Islet of Langerhans (tissue), 1 donor: Measurements from ENCODE around the gene STAT3.
"Not testable (repeated sequence)": the region's sequence is repeated elsewhere in the genome, so short reads cannot be mapped to it uniquely, and the experiment has no call there.

Experiments used
- FAIRE-seq: peaks from one replicate; lab custom pipeline; 2011; peaks lifted over from hg19 to GRCh38; lab: Jason Lieb, UNC

STAT3 gene

DNA sequence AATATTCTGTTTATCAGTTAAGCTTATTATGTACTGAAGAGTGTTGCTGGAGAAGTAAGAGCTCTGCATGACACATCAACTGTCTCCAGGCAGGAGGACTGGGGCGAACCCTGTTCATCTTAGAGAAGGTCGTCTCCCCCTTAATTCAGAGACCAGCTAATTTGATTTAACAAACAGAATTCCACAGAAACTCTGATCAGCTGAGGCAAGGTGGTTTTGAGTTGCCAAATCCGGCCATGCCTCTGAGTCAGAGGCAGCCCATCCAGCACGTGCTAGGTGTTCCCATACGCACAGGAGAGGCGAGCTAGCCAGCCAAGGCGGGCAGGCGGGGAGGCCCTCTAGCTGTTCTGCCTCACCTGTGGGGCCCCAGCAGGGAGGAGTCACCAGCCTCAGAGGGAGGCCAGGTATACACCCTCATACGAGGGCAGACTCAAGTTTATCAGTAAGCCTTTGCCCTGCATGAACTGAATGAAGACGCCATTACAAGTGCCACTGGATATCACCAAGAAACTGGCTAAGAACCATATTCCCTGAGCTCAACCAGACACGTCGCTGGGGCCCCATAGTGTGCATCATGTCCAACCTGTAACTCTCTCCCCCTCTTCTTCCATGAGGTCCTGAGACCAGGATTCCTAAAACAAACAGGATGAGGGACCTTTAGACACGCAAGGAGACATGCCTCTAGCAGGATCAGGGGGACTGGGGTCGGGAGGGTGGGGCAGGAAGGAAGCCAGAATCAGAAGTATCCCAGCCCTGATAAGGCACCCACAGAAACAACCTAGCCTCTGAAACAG lies 74.3 kb downstream of the STAT3 start:
- FAIRE-seq, result no peak

DNA sequence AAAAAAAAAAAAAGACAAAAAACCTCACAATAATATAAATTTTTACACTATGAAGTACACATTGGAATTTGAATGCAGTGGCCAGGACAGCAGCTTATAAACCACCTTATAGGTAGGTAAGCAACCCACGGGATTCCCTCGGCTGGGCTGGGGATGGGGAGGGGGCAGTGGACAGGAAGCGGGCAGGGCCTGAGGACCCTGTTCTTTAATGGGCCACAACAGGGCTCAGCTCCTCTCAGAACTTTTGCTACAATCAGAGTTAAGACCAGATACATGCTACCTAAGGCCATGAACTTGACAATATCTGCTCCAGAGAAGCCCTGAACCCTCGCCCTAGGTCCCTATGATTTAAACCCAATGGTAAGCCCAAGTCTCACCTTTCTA lies 74.9 kb downstream of the STAT3 start:
- FAIRE-seq, result no peak

DNA sequence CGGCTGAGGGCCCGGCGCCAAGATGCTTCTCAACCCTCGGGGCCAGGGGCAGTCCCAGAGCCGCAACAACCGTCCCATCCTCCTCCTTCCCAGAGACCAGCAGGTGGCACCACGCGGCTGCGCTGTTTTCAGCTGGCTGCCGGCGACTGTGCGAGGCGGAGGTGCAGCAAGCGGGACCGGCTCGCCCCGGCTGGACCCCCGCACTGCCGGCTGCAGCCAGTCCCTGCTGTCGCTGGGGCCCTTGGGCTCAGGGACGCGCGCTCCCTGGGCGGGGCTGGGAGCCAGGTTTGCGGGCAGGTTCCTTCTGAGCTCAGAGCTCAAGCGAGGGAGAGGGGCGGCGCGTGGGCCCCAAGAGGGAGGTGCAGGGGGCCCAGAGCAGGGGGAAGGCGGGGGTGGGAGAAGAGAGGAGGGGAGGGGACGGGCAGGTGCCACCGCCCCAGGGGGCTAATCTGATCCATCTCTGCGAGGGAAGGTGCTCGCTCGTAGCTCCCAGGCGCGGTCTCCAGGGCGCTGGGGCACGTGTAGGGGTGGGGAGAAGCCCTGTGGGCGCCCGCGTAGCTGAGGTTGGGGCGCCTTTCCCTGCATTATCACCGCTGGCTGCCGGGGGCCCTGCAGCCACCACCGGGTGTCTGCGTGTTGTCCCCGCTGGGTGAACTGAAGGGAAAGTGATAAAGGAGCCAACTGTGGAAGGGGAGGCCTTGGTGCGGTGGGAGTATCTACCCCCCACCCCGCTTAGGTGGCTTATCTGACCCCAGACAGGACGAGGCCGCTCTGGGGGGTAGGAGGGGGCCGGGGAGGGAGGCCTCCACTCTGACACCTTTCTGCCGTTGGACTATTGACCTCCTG lies 75.7 kb downstream of the STAT3 start:
- no peak for FAIRE-seq

DNA sequence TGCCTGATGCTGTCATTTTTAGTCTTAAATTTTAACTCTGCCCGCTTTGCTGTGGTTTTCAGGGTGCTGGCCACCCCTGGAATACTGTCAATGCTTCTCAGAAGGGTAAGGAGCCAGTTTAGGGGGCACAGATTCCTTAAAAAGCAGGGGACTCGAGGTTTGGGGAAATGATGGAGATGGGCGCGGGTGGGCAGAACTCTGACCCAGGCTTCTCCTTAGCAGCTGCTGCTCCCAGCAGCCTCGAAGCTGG lies 76.3 kb downstream of the STAT3 start:
- no peak for FAIRE-seq

DNA sequence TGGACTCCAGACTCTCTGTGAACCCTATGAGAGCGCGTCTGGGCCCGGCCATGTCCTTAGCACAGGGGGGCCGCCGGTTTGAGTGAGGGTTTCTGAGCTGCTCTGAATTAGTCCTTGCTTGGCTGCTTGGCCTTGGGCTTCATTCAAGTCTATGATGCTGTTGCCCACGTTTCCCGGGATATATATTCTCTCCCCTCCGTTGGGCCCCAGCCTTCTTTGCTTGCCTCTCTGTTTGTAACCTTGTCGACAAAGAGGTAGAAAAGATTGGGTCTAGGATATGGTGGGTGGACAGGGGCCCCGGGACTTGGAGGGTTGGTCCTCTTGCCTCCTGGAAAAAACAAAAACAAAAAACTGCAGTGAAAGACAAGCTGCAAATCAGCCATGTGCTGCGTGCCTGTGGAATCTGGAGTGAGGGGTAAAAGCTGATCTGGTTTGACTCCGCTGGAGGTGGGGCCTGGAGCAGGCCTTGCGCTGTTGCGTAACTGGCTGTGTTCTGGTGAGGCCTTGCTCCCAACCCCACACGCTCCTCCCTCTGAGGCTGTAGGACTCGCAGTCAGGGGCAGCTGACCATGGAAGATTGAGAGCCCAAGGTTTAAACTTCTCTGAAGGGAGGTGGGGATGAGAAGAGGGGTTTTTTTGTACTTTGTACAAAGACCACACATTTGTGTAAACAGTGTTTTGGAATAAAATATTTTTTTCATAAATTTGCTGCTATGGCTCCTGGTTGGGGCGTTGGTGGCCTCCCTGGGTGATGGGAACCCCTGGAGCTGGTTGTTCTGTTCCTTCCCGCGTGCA lies 76.8 kb downstream of the STAT3 start:
- no peak for FAIRE-seq

DNA sequence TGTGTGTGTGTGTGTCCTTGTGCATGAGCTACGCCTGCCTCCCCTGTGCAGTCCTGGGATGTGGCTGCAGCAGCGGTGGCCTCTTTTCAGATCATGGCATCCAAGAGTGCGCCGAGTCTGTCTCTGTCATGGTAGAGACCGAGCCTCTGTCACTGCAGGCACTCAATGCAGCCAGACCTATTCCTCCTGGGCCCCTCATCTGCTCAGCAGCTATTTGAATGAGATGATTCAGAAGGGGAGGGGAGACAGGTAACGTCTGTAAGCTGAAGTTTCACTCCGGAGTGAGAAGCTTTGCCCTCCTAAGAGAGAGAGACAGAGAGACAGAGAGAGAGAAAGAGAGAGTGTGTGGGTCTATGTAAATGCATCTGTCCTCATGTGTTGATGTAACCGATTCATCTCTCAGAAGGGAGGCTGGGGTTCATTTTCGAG lies 77.4 kb downstream of the STAT3 start:
- FAIRE-seq, result no peak

DNA sequence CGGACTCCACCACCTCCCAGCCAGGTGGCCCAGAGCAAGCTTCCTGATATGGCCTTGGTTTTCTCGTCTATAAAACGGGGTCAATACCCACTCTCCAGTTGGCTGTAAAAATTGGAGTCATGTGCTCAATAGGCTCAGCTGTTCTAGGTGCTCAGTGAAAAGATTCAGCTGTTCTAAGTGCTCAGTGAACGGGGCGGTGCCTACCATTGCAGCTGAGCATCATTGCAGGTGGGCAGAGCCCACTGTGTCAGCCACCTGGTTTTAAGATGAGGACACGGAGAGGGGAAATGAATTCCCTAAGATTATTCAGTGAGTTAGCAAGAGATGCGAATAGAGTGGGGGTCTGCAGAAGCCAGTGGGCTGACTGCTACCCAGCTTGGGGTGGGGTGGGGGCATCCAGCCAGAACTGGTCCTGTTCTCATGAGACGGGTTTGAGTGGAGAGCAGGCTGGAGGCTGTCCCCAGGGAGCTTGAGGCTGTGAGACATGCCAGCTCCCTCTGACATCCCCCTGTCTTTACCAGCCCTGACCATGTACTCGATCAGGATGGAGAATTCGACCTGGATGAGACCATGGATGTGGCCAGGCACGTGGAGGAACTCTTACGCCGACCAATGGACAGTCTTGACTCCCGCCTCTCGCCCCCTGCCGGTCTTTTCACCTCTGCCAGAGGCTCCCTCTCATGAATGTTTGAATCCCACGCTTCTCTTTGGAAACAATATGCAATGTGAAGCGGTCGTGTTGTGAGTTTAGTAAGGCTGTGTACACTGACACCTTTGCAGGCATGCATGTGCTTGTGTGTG lies 78.1 kb downstream of the STAT3 start:
- no peak for FAIRE-seq

DNA sequence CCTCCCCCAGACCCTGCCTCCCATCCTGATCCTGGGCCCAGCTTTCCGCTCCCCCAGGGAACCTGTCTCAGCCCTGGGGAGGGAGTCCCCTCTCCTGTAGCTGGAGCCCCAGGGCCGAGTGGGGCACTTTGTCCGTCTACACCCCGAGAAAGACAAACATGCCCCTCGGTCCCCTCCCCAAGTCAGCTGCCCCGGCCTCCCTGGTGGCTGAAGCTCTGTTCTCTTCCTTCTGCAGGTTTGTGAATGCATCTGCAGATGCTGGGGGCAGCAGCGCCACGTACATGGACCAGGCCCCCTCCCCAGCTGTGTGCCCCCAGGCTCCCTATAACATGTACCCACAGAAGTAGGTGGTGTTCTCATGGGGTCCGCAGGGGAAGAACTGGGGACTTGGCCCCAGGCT lies 79.1 kb downstream of the STAT3 start:
- FAIRE-seq, result no peak

DNA sequence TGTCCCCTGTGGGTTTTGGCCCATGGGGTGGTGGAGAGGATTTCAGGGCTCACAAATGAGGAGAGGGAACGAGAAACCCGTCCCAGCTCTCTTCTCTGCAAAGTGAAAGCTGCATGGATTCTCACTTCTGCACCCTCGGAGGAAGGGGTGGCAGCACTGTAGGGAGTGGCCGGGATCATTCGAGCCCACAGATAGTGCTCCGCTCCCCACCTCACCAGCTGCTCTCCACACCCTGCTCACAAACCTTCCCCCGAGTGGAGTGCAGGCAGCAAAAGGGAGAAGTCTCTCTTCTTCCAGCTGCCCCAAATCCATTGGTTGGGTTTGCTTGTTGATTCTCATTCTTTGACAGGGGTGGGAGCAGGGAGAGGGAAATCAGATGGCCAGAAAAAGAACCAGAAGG lies 79.8 kb downstream of the STAT3 start:
- FAIRE-seq, result no peak

DNA sequence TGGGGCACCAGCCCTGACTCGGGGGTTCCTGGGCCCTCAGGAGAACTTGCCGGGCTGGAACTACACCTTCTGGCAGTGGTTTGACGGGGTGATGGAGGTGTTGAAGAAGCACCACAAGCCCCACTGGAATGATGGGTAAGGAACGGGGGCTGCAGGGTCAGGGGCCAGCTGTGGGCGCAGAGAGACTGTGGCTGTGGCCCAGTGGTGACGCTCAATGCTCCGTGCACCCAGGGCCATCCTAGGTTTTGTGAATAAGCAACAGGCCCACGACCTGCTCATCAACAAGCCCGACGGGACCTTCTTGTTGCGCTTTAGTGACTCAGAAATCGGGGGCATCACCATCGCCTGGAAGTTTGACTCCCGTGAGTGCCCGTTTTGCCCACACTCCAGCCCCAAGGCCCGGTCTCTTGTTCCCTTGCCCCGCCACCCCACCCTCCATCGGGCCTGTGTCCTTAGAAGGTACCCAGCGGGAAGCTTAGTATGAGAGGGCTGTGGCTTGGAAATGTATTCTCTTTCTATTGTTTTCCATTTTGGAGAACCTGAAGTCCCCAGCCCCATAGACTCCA lies 80.8 kb downstream of the STAT3 start:
- FAIRE-seq, result no peak

DNA sequence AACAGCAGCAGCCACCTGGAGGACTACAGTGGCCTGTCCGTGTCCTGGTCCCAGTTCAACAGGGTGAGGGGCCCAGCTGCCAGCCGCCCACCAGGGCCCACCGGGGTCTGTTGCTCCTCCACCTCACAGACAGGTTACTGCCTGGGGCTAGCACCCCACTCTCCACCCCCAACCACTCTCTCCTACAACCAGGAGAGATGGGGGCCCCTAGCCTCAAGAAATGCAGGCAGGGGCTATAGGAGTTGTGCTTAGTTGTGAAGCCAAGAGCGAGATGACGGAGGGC lies 81.9 kb downstream of the STAT3 start:
- FAIRE-seq, result no peak

DNA sequence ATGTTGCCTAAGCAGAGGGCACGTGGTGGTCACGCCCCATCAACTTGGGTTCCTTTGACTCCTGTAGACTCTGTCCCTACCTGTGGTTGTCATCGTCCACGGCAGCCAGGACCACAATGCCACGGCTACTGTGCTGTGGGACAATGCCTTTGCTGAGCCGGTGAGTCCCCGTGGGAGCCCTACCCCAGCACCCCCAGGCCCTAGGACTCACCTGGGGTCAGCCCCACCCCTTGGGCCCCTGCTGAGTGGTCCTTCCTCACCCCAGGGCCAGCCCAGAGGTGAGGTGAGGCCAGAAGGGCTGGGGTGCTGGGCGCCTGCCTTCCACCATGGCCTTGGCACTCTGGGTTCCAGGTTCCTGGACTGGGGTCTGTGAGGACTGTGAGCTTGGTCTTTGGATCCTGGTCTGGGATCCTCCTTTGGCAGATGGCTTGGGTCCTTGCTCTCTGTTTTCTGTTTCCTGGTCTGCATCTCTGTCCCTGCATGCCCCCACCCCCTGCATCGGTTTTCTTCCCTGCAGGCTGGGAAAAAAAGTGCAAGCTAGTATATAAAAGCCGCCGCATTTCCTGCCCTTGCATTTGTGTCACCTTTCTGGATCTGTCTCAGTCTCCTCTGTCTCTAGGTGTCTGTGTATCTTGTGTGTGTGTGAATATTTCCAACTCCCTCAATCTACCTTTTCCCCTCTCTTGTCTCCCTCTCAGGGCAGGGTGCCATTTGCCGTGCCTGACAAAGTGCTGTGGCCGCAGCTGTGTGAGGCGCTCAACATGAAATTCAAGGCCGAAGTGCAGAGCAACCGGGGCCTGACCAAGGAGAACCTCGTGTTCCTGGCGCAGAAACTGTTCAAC lies 82.5 kb downstream of the STAT3 start:
- no peak for FAIRE-seq

DNA sequence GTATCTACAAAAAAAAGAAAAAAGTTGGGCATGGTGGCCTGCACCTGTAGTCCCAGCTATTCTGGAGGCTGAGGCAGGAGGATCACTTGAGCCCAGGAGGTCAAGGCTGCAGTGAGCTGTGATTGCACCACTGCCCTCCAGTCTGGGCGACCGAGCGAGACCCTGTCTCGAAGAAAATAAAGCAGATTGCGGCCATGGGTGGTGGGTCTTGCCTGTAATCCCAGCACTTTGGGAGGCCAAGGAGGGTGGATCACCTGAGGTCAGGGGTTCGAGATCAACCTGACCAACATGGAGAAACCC lies 83.3 kb downstream of the STAT3 start:
- not testable (repeated sequence) for FAIRE-seq

DNA sequence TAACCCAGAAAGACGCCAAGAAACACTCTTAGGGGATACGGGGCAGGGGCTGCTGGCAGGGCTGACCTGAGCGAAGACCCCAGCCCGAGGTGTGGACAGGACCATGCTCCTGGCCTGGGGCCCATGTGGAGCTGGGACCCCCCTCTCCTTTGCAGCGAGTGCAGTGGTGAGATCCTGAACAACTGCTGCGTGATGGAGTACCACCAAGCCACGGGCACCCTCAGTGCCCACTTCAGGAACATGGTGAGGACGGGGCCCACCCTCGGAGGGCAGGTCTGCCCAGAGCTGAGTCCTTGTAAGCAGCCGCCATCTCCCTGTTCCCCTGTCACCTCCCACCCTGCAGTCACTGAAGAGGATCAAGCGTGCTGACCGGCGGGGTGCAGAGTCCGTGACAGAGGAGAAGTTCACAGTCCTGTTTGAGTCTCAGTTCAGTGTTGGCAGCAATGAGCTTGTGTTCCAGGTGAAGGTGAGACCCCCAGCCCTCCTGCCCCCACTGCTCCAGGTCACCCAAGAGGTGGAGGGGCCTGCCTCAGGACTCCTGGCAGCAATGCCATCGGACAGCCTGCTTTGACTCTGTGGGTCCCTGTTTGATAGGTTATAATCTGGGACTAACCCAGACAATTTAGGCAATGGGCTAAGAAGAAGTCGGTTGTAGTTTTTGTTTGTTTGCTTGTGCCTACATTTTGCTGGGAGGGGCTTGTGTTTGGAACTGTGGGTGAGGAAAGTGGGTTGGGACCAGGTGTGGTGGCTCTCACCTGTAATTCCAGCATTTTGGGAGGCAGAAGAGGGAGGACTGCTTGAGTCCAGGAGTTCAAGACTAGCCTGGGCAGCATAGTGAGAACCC lies 83.8 kb downstream of the STAT3 start:
- FAIRE-seq, result no peak

DNA sequence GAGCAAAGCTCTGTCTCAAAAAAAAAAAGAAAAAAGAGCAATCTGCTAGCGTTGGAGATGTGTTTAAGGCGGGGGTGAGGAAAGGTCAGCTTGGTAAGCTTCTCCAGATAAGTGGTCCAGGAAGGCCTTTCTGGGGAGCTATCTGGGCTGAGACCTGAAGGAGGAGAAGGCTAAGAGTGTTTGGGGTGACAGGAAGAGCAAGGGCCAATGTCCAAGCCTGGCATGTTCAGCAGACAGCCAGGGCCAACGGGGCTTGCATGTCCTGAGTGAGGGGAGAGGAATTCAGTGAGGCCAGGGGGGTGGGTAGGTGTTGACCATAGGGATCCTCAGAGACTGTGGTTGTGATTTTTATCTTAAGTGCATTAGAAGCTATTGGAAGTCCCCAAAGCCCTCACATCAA lies 84.5 kb downstream of the STAT3 start:
- no peak for FAIRE-seq

DNA sequence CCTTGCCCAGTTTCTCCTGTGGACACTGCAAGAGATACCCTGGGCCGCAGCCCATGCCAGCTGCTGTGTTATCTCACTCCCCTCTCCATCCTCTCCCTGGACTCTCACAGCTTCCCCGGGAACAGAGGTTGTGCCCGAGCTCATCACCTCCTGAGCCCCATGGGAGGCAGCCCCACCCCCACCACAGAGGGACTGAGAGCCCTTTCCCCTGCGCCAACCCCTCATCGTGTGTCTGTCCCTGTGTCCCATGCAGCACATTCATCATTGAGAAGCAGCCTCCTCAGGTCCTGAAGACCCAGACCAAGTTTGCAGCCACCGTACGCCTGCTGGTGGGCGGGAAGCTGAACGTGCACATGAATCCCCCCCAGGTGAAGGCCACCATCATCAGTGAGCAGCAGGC lies 87.2 kb downstream of the STAT3 start:
- FAIRE-seq, result no peak

DNA sequence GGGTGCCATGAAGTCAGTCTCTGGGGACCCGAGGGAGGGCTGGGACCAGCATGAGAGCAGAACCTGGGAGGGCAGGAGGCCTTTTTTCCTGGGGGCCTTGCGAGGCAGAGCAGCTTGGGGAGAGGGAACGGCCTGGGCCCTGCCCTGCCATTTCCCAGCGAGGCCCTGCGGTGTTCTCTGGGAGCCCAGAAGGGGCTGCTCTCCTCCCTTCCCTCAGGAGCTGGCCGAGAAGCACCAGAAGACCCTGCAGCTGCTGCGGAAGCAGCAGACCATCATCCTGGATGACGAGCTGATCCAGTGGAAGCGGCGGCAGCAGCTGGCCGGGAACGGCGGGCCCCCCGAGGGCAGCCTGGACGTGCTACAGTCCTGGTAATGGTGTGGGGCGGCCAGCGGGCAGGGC lies 88.3 kb downstream of the STAT3 start:
- not testable (repeated sequence) for FAIRE-seq

DNA sequence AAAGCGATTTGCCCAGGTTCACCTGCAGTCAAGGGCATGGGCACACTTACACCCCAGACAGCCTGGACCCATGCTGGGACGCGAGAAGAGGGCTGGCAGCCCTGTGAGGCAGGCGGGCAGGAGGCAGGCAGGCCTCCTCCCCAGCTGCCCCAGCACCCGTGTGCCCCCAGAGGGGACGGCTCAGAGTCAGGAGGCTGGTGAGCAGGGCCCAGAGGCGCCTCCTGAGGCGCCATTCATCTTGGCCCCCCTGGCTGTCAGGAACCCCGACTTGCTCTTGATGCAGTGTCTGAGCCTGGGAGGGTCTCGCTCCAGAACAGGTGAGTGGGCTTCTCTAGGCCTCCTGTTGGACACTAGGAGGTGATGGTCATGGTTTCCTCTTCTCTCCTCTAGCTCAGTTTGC lies 88.9 kb downstream of the STAT3 start:
- not testable (repeated sequence) for FAIRE-seq

DNA sequence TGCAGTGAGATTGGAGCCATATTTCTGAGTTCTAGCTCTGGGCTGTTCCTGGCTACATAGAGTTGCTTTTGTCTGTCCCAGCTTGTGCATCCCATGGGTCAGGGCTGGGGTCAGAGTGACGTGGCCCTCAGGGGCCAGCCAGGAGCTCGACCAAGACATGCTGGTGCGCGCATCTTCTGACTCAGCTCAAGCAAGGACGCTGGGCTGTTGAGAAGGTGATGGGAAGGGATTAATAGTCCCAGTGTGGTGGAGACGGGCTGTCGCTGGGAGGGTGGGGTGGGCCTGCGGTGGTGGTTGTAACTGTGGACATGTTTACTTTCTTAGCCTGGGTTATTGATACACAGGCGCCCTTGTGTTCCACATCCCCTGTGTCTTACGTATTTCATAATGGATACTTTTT lies 90.5 kb downstream of the STAT3 start:
- not testable (repeated sequence) for FAIRE-seq

DNA sequence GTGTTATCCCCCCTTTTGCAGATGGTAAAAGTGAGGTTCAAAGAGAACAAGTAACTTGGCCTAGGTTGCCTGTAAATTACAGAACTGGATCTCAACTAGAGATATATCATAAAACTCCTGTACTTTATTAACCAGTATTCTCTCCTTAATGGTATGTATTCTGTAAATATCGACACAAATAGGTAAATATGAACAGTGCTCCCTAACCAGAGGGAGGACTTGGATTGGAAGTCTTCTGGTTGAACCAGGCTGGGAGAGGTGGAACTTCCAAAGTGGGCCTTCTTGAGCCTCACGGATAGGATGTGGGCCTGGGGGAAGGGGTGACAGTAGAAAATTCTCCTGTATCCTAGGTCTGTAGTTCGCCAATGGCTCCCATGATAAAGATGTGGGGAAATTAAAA lies 92.2 kb downstream of the STAT3 start:
- no peak for FAIRE-seq
